Fibroblast of the aortic adventitia (primary cell): ENCODE data around the gene CLIC5. TPM values are rescaled to one million over a fixed set of nuclear protein-coding genes. Genes with fewer than 3 reads are reported as not detected.

Source experiments
- DNase-seq: peaks from one replicate; pipeline ENCODE4 v3.0.0-alpha.2; 2010; ENCODE audit warnings: low read depth
- H3K4me3 ChIP-seq: 2 replicates; pipeline ENCODE4 v1.5.1; 2011; ENCODE audit warnings: low read depth, mild to moderate bottlenecking, control low read depth, low read length, moderate library complexity
- CTCF ChIP-seq: IDR thresholded peaks from 2 replicates; pipeline ENCODE4 v1.5.1; 2011; ENCODE audit warnings: mild to moderate bottlenecking, low read length, control low read depth, inconsistent platforms; ENCODE audit not compliant: insufficient read depth
- total RNA-seq: library from RNA; depleted of rRNA; stranded (reverse); fragments of >200 nt; gene quantifications from 2 replicates; pipeline ENCODE4 v1.2.3, GENCODE V29; 2012; ENCODE audit warnings: low replicate concordance

Gene CLIC5
- total RNA-seq, 1 donor, result not detected

GRCh38 chr6:45952168-45952529, 63.5 kb downstream of the CLIC5 start:
- no peak overlapping the region for H3K4me3 ChIP-seq
- TF ChIP-seq CTCF, result no peak
- DNase-seq, result no peak

GRCh38 chr6:45951321-45952167, 64.1 kb downstream of the CLIC5 start:
- no peak for TF ChIP-seq CTCF
- no peak overlapping the region for H3K4me3 ChIP-seq
- no peak for DNase-seq

GRCh38 chr6:45949256-45949655, 66.4 kb downstream of the CLIC5 start:
- TF ChIP-seq CTCF, result no peak
- no peak overlapping the region for H3K4me3 ChIP-seq
- DNase-seq, result no peak

GRCh38 chr6:45947807-45948206, 67.9 kb downstream of the CLIC5 start:
- DNase-seq, result no peak
- TF ChIP-seq CTCF, result no peak
- no peak overlapping the region for H3K4me3 ChIP-seq

- no peak overlapping the region for H3K4me3 ChIP-seq
- DNase-seq, result peak; percentile 51
- TF ChIP-seq CTCF, result no peak
Observed at GRCh38 chr6:45946887-45947286, 68.8 kb downstream of the CLIC5 start.

- no peak overlapping the region for H3K4me3 ChIP-seq
- TF ChIP-seq CTCF, result peak; percentile 68
- DNase-seq, result peak; percentile 91
Observed at GRCh38 chr6:45946352-45946751, 69.3 kb downstream of the CLIC5 start.

- H3K4me3 ChIP-seq, result no peak overlapping the region
- TF ChIP-seq CTCF, result no peak
- no peak for DNase-seq
Observed at GRCh38 chr6:45942953-45943352, 72.7 kb downstream of the CLIC5 start.
